Measurements from ENCODE around the gene INAFM1.

Gene INAFM1

GRCh38 chr19:47315125-47315821 is 40.6 kb downstream of the INAFM1 start (continued):
- TF ChIP-seq ZBTB10 (tag by site-specific recombination; IDR thresholded peaks at IDR 0.05), result 0 out of 2 replicates have a peak, but pooled peaks have one; percentile 12
- peak; percentile 33 for TF ChIP-seq SP3 (tag by site-specific recombination; IDR thresholded peaks at IDR 0.05)
- 0 out of 2 replicates have a peak, but pooled peaks have one; percentile 51 for TF ChIP-seq ZNF692 (tag by site-specific recombination; IDR thresholded peaks at IDR 0.05)

GRCh38 chr19:47316513-47316912 is 41.8 kb downstream of the INAFM1 start:
- POLR2A ChIA-PET, result interaction anchor here (0.5 to 1.2 kb wide), 2 partner anchors 21 to 33 kb away, joined by 3 read pairs; no protein-coding TSS in a partner anchor

GRCh38 chr19:47319923-47320871 is 45.5 kb downstream of the INAFM1 start:
- H3K9me3 ChIP-seq (ENCODE audit: control insufficient read depth, insufficient read depth, low read depth, low read length), result no peaks in the 10 kb centered on the region

More at GRCh38 chr19:47316513-47316912, 41.8 kb downstream of the INAFM1 start:
- H3K36me3 ChIP-seq (ENCODE audit: control insufficient read depth in 2 of 2, insufficient read depth in 1 of 2, low read length in 2 of 2), result no peaks in the 10 kb centered on the region
- no peak overlapping the region for H3K27ac ChIP-seq (ENCODE audit: extremely low read depth, low read depth, low read length)
- TF ChIP-seq ZNF146 (tag by site-specific recombination; IDR thresholded peaks at IDR 0.05) (peak; percentile 84), ZNF184 (tag by site-specific recombination; IDR thresholded peaks at IDR 0.05) (no peak)
- CTCF ChIA-PET, result interaction anchor here (0.7 to 2.0 kb wide), 3 partner anchors 32 to 78 kb away, joined by 4 to 16 read pairs (median 11); partner anchors contain the start of gene DHX34
- no peaks in the 10 kb centered on the region for H3K9me3 ChIP-seq (ENCODE audit: control insufficient read depth, insufficient read depth, low read depth, low read length)
- H3K4me1 ChIP-seq (ENCODE audit: control insufficient read depth, insufficient read depth, low read length), result no peaks in the 10 kb centered on the region
- no peak overlapping the region for H3K4me3 ChIP-seq (ENCODE audit: low read depth, low read length)

GRCh38 chr19:47321630-47322029 is 46.9 kb downstream of the INAFM1 start:
- no peaks in the 10 kb centered on the region for H3K9me3 ChIP-seq (ENCODE audit: control insufficient read depth, insufficient read depth, low read depth, low read length)
- no peaks in the 10 kb centered on the region for H3K4me1 ChIP-seq (ENCODE audit: control insufficient read depth, insufficient read depth, low read length)
- CTCF ChIA-PET, result interaction anchor here (0.5 to 1.5 kb wide), 2 partner anchors 27 to 469 kb away, joined by 3 read pairs; no protein-coding TSS in a partner anchor
- no peak overlapping the region for H3K4me3 ChIP-seq (ENCODE audit: low read depth, low read length)
- H3K36me3 ChIP-seq (ENCODE audit: control insufficient read depth in 2 of 2, insufficient read depth in 1 of 2, low read length in 2 of 2), result no peaks in the 10 kb centered on the region
- POLR2A ChIA-PET, result no interaction called here
- TF ChIP-seq ZNF624 (tag by site-specific recombination; IDR thresholded peaks at IDR 0.05) (no peak), ZNF600 (tag by site-specific recombination; IDR thresholded peaks at IDR 0.05) (no peak), YY2 (tag by site-specific recombination; IDR thresholded peaks at IDR 0.05) (no peak), ZNF548 (tag by site-specific recombination; IDR thresholded peaks at IDR 0.05) (no peak), ZNF529 (tag by site-specific recombination; IDR thresholded peaks at IDR 0.05; ENCODE audit: insufficient replicate concordance) (peak; percentile 99), KLF9 (tag by site-specific recombination; IDR thresholded peaks at IDR 0.05; ENCODE audit: low read depth) (no peak), OSR2 (tag by site-specific recombination; IDR thresholded peaks at IDR 0.05) (no peak), ZNF501 (tag by site-specific recombination; IDR thresholded peaks at IDR 0.05) (no peak)
- no peak overlapping the region for H3K27ac ChIP-seq (ENCODE audit: extremely low read depth, low read depth, low read length)

More at GRCh38 chr19:47319923-47320871, 45.5 kb downstream of the INAFM1 start:
- H3K4me3 ChIP-seq (ENCODE audit: low read depth, low read length), result no peak overlapping the region
- no peak overlapping the region for H3K27ac ChIP-seq (ENCODE audit: extremely low read depth, low read depth, low read length)
- CTCF ChIA-PET, result interaction anchor here (0.7 to 1.5 kb wide), 2 partner anchors 28 to 71 kb away, joined by 3 read pairs; no protein-coding TSS in a partner anchor
- H3K36me3 ChIP-seq (ENCODE audit: control insufficient read depth in 2 of 2, insufficient read depth in 1 of 2, low read length in 2 of 2), result no peaks in the 10 kb centered on the region
- TF ChIP-seq PBX3 (CRISPR knock-in tag; IDR thresholded peaks at IDR 0.05) (peak; percentile 51; the same call in 1 of the 2 replicates), ZNF37A (tag by site-specific recombination; IDR thresholded peaks at IDR 0.05) (no peak)
- H3K4me1 ChIP-seq (ENCODE audit: control insufficient read depth, insufficient read depth, low read length), result no peaks in the 10 kb centered on the region
- POLR2A ChIA-PET, result no interaction called here
